Left hindlimb (tissue), 1 donor: ENCODE measurements around the gene RFT1.

Experiments used
- DNase-seq: peaks from one replicate; pipeline ENCODE4 v3.0.0-alpha.2; 2018

RFT1 gene

DNA sequence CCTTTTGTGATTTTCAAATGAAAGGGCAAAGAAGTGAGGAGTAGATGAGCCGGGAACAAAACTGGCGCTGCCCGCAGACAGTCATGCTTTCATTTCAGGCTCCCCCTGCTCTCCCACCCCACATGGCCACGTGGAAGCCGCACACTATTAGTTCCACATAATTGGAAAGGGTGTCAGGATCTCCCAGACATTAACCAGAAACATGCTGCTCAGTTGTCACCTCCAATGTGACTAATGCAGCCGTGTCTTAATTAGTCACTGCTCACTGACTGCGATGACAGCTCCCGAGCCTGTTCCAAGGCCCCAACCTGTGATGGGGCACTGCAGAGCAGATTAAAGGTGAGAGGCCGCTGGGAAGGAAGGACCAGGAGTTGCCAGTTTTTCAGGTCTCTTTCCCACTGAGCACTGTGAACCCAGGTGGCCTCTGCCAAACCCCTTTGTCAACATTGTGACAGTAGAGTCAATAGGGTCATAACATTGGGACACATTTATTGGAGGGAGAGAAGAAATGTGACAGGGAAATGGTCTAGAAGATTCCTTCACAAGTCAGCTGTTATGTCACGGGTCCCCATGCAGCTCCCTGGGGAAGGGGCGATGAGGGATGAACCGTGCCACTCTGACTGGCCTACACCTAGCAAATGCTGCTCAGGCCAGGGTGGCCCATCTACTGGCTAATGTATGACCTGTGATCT is 45.8 kb downstream of the RFT1 start:
- DNase-seq = no peak

DNA sequence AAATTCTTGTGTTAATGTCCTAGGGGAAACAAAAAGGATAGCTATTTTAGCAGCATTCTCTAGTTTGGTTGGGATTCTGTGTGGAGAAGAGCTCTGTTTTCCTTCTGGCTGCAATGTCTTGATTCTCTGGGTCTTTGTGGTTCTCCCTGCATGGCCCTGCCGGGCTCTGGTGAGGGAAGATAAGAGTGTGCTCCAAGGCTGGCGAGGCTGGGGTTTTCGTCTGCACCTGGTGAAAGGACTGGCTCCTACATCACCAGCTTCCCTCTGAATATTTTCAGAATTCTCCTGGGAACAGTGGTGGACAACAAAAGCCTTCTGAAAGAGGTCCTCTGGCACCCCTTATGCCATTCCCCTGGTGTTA is 46.3 kb downstream of the RFT1 start:
- no peak for DNase-seq

DNA sequence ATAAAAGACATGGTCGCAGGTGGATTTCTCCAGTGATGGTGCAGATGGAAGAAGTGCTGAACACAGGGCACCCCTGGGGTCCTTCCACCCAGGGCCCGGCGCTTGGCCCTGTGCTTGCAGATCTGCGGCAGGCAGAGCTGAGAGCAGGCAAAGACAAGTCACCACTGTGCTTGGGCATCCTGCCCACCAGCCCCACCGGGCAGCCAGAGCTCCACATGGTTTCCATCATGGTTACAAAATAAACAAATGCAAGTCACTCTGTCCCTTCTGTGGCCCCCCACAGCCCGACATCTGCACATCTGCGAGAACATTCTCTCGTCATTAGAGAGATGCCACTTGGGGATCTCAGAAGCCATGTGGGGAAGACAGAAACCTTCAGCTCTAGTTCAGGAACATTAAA is 46.7 kb downstream of the RFT1 start:
- DNase-seq = peak; percentile 84

DNA sequence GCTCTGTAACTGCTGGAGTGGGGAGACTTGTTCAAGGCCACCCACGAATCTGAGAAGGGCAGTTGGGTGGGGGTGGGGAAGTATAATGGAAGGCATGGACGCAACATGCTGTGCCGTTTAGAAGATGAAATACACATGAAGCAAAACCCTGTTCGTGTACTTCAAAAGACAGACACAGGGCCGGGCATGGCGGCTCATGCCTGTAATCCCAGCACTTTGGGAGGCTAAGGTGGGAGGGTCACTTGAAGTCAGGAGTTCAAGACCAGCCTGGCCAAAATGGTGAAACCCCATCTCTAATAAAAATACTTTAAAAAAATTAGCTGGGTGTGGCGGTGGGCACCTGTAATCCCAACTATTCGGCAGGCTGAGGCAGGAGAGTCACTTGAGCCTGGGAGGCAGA is 47.5 kb downstream of the RFT1 start:
- no peak for DNase-seq

DNA sequence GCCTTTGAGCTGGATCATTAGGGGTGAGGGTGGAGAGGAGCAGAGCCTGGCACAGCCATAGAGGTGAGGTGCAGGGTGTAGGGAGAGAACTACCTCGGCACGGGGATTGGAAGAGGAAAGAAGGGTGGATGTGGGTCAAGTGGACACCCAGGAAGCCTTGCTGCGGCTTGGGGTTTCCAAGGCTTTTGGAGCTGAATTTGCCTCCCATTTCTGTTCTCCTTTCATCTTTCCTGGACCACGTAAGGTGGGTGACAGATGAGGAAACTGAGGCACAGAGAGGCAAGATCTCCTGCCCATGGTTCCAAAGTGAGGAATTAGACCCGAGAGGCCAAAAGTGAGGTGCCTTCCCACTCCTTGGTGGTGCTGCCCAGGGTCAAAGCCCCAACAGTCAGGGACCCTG is 48.9 kb downstream of the RFT1 start:
- no peak for DNase-seq

DNA sequence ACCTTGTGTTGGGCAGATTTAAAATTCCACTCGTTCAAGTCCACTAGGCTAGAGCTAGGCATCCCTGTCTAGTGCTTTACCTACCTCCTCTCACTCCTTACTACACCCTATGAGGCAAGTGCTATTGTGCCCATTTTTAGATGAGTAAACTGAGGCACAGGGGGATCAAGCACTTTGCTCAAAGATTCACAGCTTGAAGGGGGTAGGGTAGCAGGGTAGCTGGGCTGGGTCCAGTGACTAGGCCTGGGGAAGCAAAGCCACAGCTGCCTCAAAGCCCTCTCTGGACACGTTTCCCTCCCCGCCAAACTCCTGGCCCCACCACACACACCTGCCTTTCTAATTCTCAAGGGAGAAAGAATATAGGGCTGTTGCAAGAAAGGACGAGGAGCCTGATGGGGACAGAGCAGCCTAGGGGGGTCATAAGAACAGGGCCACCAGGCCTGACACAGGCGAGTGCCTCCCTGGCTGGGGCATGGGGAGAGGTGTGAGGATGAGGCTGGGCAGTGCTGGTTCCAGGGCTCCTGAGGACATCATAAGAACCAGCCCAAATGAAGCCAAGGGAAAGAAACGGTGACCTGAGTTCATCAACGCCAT is 49.5 kb downstream of the RFT1 start:
- DNase-seq = no peak

DNA sequence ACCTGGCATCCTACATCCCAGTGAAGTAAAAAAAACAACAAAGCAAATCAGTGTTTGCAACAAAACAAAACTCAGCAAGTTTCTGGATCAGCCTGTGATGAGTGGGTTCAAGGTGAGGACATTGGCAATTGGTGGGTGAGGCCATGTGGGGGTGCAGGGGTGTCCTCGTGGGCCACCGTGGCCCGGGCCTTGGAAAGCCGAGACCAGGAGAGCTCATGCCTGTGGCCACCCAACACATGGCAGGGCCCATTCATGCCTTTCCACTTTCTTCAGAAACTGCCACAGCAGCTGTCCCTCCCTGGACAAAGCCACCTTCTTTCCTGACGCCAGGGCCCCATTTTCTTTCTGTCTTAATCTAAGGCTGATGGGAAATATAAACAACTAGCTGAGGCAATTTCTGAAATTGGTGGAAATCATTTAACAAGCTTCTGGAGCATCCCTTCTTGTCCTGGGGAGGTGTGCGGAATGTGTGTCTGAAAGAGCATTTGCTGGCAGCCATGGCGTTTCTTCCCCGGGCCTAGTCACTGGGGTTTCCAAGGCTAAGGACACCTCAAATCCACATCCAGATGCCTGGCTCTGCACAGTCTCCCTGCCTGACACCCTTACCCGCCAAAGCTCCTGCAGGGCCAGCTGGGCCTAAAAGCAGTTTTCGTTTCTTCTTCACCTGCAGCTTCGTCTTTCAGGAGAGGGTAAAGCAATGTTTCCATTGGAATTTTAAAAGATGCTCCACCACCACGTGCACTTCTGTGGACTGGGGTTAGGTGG is 50.3 kb downstream of the RFT1 start:
- no peak for DNase-seq

DNA sequence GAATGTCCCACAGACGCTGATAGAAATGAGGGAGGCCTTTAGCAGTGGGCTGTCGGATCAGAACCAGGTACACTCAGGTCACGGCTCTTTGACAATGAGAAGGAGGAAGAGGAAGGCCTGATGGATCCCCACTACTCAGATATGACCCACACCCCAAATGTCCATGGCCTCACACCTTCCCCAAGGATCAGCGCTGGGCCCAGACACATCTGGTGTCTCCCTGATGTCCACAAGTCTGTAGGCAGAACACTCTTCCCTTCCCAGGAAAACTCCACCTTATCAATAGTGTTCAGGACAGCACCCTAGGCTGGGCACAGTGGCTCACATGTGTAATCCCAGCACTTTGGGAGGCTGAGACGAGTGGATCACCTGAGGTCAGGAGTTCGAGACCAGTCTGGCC is 51.1 kb downstream of the RFT1 start:
- no peak for DNase-seq

DNA sequence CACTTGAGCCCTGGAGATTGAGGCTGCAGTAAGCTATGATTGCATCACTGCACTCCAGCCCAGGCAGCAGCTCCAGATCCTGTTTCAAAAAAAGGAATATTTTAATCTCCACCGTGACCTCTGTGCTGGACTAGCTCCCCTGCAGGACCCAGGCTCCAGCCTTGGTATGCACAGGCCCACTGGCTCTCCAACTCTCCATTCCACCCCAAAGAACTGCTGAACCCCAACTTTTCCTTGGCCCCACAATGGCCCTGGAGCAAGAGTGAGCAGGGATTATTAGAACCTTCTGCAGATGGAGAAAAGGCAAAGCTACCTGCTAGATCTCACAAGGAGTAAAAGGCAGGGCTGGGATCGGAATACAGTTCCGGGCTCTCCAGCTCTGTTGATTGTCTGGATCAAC is 51.6 kb downstream of the RFT1 start:
- no peak for DNase-seq

DNA sequence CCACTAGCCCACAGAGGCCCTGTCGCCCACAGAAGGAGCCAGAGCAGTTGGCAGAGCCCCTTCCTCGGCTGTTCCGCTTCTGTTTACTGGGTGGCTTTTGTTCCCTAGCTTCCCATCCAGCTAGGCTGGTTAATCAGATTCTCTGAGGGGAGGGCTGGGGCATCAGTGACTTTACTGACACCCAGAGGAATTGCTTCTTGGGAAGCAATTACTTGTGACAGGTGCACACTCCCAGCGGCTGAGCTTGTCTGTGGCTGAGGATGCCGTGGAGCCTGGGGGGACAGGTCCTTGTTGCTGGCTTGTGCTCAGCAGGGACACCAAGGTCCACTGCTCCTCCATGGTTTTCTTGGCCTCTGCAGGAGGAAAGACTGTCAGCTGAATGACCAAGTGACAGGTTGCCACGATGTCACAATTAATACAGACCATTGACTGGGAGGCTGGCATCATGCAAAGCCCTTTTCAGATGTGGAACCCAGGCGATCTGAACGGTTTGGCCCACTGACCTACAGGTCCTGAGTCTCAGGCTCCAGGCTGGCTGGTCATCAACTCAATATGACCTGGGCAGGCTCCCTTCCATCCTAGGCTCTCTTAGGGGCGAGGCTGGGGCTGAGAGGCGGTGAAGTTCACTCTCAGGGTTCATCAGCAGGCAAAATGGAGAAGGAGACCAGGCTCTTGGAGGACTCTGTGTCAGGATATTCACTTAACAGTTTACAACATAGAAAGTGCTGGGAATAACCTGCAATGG is 52.6 kb downstream of the RFT1 start:
- no peak for DNase-seq

DNA sequence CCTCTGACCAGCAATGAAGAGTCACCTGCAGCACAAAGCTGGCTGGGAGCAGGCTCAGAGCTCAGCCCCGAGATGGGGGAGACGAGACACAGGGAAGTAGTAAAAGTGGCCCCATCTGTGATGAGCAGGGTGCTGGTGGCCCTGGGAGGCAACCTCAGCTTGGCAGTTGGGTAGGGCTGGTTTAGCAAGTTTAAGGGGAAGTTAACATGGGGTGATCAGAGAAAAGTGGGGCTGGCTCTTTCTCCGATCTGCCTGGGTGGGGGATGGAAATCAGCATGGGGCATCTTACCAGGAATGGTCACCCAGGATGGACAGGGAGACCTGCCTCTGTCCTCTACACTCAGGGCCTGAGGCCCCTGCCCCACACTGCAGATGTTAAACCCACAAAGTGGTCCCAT is 54.5 kb downstream of the RFT1 start:
- no peak for DNase-seq

DNA sequence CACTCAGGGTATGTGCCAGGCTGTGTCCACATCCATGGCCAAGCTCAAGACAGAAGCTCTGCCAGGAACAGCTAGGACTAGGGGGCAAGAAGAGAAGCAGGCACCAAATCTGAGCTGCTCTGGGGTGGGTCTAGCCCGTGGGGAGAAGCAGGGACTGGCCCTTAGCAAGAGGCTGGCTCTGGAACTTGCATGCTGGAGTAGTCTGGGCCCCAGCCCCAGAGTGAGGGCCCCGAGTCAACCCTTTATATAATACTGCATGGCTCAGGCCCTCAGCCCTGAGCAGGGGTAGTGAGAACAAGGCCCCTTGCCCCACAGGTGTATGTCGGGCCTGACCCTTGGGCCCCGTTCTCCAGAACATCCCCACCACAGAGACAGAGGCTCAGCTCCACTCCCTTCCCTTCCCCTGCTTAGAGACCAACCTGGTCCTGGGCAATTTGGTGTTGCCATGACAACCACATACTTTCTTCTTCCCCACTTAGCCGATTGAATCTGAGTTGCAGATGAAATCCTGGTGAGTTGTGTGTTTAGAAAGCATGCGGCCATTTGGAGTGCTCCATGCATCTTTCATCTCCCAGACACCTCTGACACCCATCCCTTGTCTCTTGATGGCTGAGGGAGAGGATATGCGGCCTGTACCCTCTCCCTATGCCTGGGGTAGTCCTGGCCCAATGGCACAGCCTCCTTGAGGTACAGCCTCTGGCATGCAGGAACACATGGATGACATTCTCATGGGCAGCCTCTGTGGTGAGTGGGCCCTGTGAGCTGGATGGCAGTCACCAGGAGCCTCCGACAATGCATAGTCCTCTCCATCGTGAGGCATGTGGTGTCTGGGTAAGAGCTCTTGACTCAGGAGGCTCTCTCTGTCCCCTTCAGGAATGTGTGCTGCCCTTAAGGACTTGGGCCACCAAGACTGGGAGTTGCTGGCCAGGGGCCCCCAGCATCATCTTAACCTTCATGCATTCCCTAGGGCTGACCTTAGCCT is 55.2 kb downstream of the RFT1 start:
- no peak for DNase-seq

DNA sequence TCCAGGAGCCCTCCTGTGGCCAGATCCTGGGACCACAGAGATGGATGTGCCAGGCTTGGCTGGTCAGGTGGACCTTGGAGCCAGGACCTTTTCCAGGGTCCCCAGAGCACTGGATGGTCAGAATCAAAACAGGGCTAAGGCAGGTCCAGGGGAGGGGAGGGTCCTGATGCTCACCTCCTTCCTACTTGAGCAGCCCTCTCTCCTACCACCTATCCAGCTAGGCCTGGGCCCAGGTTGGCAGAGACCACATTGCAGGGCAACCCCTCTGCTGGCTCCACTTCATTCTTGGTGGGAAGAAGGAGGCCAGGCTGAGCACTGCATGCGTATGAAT is 55.9 kb downstream of the RFT1 start:
- no peak for DNase-seq

DNA sequence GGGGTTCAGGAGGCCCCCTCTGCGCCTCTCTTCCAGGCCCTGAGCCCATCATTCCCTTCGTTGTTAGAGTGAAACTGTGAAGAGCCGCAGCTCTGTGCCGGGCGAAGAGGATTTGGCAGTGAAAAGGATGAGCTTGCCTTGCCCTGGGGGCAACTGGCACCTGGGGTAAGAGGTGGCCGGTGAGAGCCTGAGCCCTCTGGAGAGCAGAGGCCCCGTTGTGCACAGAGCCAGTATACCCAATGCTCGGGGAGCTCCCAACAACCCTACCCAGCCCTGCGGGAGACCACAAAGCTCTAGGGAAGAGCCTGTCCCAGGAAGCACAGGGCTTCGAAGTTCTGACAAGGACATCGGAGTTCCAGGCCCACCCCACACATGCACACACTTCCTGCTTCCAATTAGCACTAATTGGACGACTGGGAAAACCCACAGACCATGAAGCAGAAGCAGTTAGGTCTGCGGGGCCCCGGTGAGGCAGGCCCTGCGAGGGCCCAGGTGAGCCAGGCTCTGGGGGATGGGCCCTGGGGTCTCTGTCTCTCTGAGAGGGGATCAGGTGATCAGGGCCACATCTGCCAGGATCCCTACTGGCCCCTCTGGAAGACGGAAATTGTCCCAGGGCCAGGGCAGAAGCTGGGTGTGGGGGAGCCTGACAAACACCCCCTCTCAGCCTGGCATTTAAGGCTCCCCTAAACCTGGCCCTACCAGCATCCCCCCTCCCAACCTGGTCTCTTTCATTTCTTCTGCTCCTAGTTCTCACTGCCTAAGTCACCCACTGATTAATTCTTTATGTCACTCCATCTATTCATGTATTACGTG is 56.5 kb downstream of the RFT1 start:
- DNase-seq = no peak

DNA sequence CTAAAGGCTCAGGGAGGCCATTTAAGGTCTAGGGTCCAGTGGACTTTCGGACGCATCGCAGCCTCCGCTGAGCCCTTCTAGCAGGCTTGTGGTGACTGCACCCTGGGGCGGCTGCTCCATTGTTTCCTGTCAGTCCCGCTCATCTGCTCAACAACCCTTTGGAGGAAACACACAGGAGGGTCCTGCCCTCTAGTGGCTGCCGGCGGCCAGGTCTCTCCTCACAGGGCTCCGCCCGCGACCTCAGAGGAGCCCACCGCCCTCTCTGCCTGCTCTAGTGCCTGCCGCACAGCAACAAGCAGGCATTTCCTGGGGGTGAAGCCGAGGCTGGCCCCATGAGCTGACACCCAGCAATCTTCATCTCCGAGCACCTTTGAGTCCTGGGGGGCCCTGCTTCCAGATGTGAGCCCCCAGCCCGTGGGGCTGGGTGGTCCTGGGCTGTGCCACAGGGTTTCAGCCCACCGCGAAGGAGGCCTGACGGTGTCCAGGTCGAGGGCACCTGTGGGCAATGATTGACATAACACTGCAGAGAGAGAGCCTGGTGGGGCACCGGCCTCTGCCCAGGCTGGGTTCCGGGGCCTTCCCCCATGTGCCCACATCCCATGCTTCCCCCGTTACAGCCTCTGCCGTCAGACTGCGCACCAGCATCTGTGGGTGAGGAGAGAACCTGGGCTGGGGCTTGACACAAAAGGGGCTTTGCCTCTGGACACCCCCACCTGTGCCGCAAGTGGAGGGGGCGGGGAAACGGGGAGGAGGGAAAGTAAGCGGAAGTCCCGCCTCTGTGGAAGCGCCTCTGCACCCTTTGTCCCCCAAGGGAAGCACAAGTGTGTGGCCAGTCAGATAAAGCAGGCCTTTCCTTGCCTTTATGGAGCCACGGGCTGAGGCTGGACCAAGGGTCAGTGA is 57.3 kb downstream of the RFT1 start:
- DNase-seq = peak; percentile 85

DNA sequence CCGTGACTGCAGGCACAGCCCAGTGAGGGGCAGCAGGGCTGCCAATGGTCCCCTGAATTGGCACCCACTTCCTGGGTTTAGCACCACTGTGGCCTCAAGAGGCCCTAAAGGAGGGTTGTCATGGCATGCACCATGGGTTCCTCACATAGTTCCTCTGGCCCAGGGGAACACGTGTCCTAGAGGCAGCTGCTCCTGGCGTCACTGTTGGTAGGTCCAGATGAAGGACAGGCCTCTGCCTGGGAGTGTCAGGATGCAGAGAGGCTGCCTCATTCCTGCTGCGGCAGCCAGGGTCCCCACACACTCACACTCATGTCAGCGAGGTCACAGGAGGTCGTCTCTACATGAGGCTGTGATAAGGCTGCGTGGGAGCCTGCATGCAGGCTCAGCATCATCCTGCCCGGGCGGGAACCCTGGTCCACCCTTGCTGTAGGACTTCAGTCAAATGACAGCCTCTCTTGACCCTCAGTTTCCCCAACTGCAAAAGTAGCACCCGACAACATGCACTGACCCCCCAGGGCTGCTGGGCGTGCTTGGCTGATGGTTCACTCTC is 58.3 kb downstream of the RFT1 start:
- DNase-seq = no peak

DNA sequence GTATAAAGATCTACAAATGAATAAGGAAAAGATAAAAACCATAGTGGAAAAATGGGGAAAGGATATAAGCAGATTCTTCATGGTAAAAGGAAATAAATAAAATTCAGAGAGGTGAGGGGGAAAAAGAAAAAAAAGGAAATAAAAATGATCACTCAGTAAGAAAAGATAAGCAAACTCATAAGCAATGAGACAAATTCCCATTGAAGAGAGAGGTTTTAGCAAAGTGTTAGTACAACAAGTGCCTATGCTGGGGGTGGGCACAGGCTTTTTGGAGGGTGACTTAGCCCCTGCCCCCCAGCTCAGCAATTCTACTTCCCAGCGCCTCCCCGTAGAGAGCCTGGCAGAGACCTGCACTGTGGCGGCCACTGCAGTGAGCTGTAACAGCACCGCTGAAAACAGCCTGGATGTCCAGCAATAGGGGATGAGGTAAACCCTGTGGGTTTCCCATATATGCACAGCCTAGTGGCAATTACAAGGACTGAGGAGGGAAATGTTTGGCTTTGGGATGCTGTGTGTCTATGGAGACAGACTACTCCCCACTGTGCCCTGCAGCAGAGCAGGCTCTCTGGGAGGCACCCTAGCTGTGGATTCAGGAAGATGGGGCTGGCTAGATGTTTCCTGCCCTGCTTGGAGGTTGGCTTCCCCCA is 60.7 kb downstream of the RFT1 start:
- DNase-seq = no peak

DNA sequence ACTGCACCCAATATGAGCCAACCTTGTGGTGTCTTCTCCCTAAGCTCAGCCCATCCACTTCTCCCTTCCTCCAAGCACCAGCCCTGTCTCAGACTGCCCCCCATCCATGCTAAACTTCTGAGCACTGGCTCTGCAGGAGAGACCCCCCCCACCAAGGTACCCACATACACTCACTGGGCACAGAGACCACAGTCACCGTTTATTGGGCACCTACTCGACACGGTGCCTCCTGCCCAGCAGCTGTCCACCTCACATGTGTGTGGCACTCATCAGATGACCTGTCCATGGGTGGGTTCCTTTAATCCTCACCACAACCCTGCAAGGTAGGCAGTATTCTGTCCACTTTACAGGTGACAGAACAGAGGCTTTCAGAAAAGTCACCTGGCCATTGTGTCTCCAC is 62.1 kb downstream of the RFT1 start:
- no peak for DNase-seq

DNA sequence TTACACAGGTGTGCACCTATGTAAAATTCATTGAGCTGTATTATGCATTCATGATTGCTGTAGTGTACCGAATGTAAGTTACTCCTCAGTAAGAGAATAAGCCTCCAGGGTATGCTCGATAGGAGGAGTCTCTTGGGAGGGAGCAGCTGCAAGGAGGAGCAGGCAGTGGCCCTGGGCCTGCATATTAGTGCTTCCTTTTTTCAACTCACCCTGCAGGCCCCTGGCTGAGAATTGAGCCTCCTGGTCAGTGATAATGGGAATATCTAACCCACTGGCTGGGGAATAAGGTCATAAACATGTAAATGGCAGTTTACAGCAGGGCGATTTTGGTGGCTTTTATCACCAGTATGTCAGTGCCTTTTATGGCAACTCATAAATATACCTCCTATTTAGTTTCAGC is 62.7 kb downstream of the RFT1 start:
- DNase-seq = no peak
